Spleen (tissue), 11 donors: ENCODE measurements around the gene NDUFB7. TPM values are rescaled to one million over a fixed set of nuclear protein-coding genes. Genes with fewer than 3 reads are reported as not detected.

Experiments used
- DNase-seq: peaks from one replicate; pipeline ENCODE4 v3.0.0-alpha.2; 2020
- H3K27ac ChIP-seq, 8 donors: fragments of 200-600 bp; sonication (generic) in 7 of 8; 1 replicate in 4 of 8; 2 replicates in 4 of 8; pipeline versions ENCODE4 v1.5.0 to v1.8.0; 2016 to 2021; ENCODE audit warnings: inconsistent platforms in 4 of 8, mild to moderate bottlenecking in 4 of 8, moderate library complexity in 1 of 8
- H3K27me3 ChIP-seq, 7 donors: fragments of 200-600 bp; sonication (generic) in 6 of 7; replicated peaks in 1 of 7; 1 replicate in 4 of 7; 2 replicates in 3 of 7; pipeline versions ENCODE4 v1.5.0 to v1.8.0; 2016 to 2021; ENCODE audit warnings: inconsistent platforms in 3 of 7, mild to moderate bottlenecking in 1 of 7
- H3K36me3 ChIP-seq, 6 donors: fragments of 200-600 bp; sonication (generic) in 5 of 6; 1 replicate in 4 of 6; 2 replicates in 2 of 6; pipeline versions ENCODE4 v1.5.0 to v1.8.0; 2016 to 2021; ENCODE audit warnings: inconsistent platforms in 2 of 6
- H3K4me1 ChIP-seq, 6 donors: fragments of 200-600 bp; sonication (generic) in 5 of 6; 1 replicate in 3 of 6; 2 replicates in 3 of 6; pipeline versions ENCODE4 v1.5.0 to v1.8.0; 2016 to 2021; ENCODE audit warnings: inconsistent platforms in 3 of 6
- H3K4me3 ChIP-seq, 8 donors: fragments of 200-600 bp; sonication (generic) in 7 of 8; 1 replicate in 4 of 8; 2 replicates in 4 of 8; pipeline versions ENCODE4 v1.5.0 to v1.8.0; 2016 to 2021; ENCODE audit warnings: inconsistent platforms in 4 of 8, mild to moderate bottlenecking in 4 of 8, moderate library complexity in 2 of 8
- H3K9me3 ChIP-seq, 8 donors: fragments of 200-600 bp; sonication (generic) in 7 of 8; 1 replicate in 4 of 8; 2 replicates in 4 of 8; pipeline versions ENCODE4 v1.5.0 to v1.8.0; 2016 to 2021; ENCODE audit warnings: inconsistent platforms in 4 of 8
- POLR2A ChIP-seq, 3 donors: fragments of 450-650 bp; IDR thresholded peaks; one replicate each; pipeline ENCODE4 v1.5.1; 2017; ENCODE audit warnings: antibody characterized with exemption in 3 of 3, mild to moderate bottlenecking in 1 of 3
- POLR2AphosphoS5 ChIP-seq, 3 donors: sonication (generic); formaldehyde crosslinking; IDR thresholded peaks; one replicate each; pipeline ENCODE4 v1.5.1; 2017; ENCODE audit warnings: antibody characterized with exemption in 3 of 3
- WGBS, 5 donors: extraction: QIAGEN DNeasy Blood & Tissue Kit in 3 of 5; methylation state at CpG; one replicate each; pipeline versions ENCODE4 v1.1.5 to v1.1.7; 2013 to 2018; 5-methylcytosine and 5-hydroxymethylcytosine counted together
- intact Hi-C: fragments of 100-400 bp; cut with DNase I; formaldehyde crosslinking; loops from one replicate; pipeline ENCODE4 v1.15.0; 2023; ENCODE audit warnings: low total_unique reads
- polyA plus RNA-seq, 3 donors: library from polyadenylated mRNA; stranded (reverse); fragments of 200-250 nt; gene quantifications; one replicate each; pipeline ENCODE4 v1.2.1, GENCODE V29; 2013
- total RNA-seq, 7 donors: library from RNA; depleted of rRNA in 3 of 7; stranded (reverse); fragments of >200 nt in 3 of 7; fragmentation: NEBNext Ultra II Directional in 4 of 7; extraction: Animal tissue kit (Norgen Biotek cat#: 25700) in 4 of 7; gene quantifications; one replicate each; pipeline versions ENCODE4 v1.1.0 to v1.2.1, GENCODE V29; 2016 to 2021
- TF ChIP-seq, protein P1 (sequence below), 11 experiments: fragments of 200-600 bp in 7 of 11; fragments of 450-650 bp in 4 of 11; sonication (generic) in 4 of 11; IDR thresholded peaks in 8 of 11; conservative IDR thresholded peaks in 3 of 11; 1 replicate in 7 of 11; 2 replicates in 4 of 11; pipeline versions ENCODE4 v1.4.0 to v1.8.0; 2016 to 2021; ENCODE audit warnings: antibody characterized with exemption in 11 of 11, inconsistent platforms in 4 of 11, mild to moderate bottlenecking in 1 of 11
- donor health status: healthy with polysubstance abuse.
- donor health status: DM: no; HTN: no; CAD: no; lungs with moderate emphysema.
- donor health status: DM: no; HTN: no; CAD: no.
- donor health status: Bipolar disorder and iron deficiency.
- donor health status: healthy.
- donor health status: DM: no; HTN: no; CAD: no.
- donor health status: DM: yes; HTN: yes; CAD: no.

The NDUFB7 gene
- total and polyA plus RNA-seq, 10 donors = 77.2 to 374 (median 152) TPM

DNA sequence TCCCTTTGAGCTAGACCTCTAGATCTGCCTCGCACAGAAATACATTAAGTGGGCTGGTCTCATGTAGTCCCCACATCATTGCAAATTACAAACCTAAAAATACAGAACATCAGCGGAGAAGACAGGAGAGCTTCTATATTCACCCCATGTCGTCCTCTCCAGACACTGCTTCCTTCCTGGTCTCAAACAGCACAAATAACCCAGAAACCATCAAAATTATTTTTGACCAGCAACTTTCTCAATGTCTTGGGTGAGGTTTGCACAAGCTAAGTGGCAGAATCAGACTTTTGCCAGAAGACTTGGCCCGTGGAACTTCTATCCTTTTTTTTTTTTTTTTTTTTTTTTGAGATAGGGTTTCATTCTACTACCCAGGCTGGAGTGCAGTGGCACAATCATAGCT lies 39.2 kb upstream of the NDUFB7 start:
- intact Hi-C loops = no loop called here
- no peaks in the 10 kb centered on the region for H3K27me3 ChIP-seq
- H3K27ac ChIP-seq = peak overlapping the region in 2 of 8 donors; percentile 81 to 90
- TF ChIP-seq POLR2A (IDR thresholded peaks at IDR 0.05) = no peak
- TF ChIP-seq POLR2AphosphoS5 (IDR thresholded peaks at IDR 0.05) = no peak
- TF ChIP-seq, protein P1, sequence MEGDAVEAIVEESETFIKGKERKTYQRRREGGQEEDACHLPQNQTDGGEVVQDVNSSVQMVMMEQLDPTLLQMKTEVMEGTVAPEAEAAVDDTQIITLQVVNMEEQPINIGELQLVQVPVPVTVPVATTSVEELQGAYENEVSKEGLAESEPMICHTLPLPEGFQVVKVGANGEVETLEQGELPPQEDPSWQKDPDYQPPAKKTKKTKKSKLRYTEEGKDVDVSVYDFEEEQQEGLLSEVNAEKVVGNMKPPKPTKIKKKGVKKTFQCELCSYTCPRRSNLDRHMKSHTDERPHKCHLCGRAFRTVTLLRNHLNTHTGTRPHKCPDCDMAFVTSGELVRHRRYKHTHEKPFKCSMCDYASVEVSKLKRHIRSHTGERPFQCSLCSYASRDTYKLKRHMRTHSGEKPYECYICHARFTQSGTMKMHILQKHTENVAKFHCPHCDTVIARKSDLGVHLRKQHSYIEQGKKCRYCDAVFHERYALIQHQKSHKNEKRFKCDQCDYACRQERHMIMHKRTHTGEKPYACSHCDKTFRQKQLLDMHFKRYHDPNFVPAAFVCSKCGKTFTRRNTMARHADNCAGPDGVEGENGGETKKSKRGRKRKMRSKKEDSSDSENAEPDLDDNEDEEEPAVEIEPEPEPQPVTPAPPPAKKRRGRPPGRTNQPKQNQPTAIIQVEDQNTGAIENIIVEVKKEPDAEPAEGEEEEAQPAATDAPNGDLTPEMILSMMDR (IDR thresholded peaks at IDR 0.05 in 8 of 11, conservative IDR thresholded peaks at IDR 0.05 in 3 of 11) = no peak
- H3K4me1 ChIP-seq = peaks cover 0 to 78% (median 38%) of the 10 kb centered on the region in 6 donors
- no peak overlapping the region for H3K4me3 ChIP-seq
- H3K36me3 ChIP-seq = peaks cover 0 to 31% (median 0%) of the 10 kb centered on the region in 6 donors
- no peak for DNase-seq
- WGBS, 5 donors = 33 to 63% (median 51%) methylated on average over 4 of the region's 4 CpGs
- no peaks in the 10 kb centered on the region for H3K9me3 ChIP-seq

DNA sequence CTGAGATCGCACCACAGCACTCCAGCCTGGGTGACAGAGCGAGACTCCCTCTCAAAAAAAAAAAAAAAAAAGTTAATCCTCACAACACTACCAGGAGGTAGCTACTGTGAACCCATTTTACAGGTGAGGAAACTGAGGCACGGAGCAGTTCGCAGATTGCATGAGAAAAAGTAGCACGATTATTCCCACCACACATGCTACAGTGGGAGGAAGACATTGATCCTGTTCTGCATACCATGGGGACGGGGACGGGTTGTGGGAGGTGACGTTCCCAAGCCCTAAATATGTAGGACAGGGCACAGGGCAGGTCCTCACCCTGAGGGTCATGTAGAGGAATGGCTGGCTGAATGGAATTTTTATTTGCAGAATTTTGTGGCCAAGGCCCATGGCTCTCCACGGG lies 34.8 kb upstream of the NDUFB7 start:
- H3K27ac ChIP-seq = peak overlapping the region in 1 of 8 donors; percentile 22
- H3K9me3 ChIP-seq = peaks cover 0 to 7% (median 2%) of the 10 kb centered on the region in 8 donors
- no peaks in the 10 kb centered on the region for H3K27me3 ChIP-seq
- 75 to 81% (median 77%) methylated on average over 9 of the region's 9 CpGs for WGBS, 5 donors
- H3K4me1 ChIP-seq = peaks cover 0 to 69% (median 26%) of the 10 kb centered on the region in 6 donors
- DNase-seq = no peak
- TF ChIP-seq POLR2A (IDR thresholded peaks at IDR 0.05) = no peak
- no peak for TF ChIP-seq POLR2AphosphoS5 (IDR thresholded peaks at IDR 0.05)
- TF ChIP-seq, protein P1 (IDR thresholded peaks at IDR 0.05 in 8 of 11, conservative IDR thresholded peaks at IDR 0.05 in 3 of 11) = no peak
- intact Hi-C loops = no loop called here
- H3K36me3 ChIP-seq = peaks cover 0 to 44% (median 0%) of the 10 kb centered on the region in 6 donors
- H3K4me3 ChIP-seq = no peak overlapping the region

DNA sequence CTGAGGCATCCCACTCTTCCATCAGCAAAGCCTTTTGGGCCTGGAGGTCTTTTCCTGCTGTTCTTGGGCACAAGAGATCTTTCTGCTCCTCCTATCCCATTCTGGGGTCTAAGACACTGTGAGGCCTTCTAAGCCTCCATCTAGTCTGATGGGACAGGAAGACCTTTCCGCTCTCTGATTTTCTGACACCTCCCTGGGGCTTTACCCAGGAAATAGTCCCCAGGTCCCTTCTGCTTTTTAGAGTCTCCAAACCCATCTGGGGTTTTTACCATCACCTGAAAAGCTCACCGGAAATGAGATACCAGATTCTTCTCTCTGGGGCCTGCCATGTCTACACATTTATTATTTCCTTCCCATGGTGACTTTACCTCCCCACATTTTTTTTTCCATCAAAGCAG lies 32.1 kb upstream of the NDUFB7 start:
- no peaks in the 10 kb centered on the region for H3K27me3 ChIP-seq
- peaks cover 0 to 51% (median 25%) of the 10 kb centered on the region in 6 donors for H3K4me1 ChIP-seq
- 38 to 79% (median 62%) methylated on average over 2 of the region's 2 CpGs for WGBS, 5 donors
- peaks cover 0 to 7% (median 2%) of the 10 kb centered on the region in 8 donors for H3K9me3 ChIP-seq
- TF ChIP-seq, protein P1 (IDR thresholded peaks at IDR 0.05 in 8 of 11, conservative IDR thresholded peaks at IDR 0.05 in 3 of 11) = no peak
- no peak for TF ChIP-seq POLR2A (IDR thresholded peaks at IDR 0.05)
- TF ChIP-seq POLR2AphosphoS5 (IDR thresholded peaks at IDR 0.05) = peak in 1 of 3 donors; percentile 47
- peak overlapping the region in 7 of 8 donors; percentile 1 to 81 (median 65) for H3K27ac ChIP-seq
- peak overlapping the region in 1 of 8 donors; percentile 6 for H3K4me3 ChIP-seq
- no peak for DNase-seq
- intact Hi-C loops = no loop called here
- peaks cover 0 to 41% (median 0%) of the 10 kb centered on the region in 6 donors for H3K36me3 ChIP-seq

DNA sequence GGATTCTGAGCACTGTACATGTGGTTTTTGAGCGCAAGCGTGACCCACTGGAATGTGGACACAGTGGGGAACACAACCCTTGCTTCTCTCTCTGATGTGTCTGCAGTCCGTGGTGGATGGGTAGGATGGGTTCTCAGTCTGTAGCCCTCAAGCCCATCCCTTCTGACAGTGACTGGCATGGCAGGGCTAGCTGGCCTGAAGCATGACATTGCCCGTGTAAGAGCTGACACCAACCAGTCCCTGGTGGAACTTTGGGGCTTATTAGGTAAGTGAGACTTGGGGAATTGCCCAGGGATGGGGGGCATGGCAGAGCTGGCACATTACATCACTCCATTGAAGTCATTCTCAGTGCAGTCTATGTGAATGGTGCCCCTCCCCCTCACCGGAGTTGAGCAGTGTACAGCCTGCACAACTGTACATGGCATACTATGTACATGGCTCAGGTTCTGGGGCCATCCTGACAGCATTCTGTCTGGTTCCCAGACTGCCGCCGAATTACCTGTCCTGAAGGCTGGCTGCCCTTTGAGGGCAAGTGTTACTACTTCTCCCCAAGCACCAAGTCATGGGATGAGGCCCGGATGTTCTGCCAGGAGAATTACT lies 27.8 kb upstream of the NDUFB7 start:
- Histone ChIP-seq H3K4me1 (peaks cover 0 to 28% (median 15%) of the 10 kb centered on the region in 6 donors), H3K27ac (no peak overlapping the region), H3K9me3 (peaks cover 0 to 7% (median 2%) of the 10 kb centered on the region in 8 donors), H3K4me3 (no peak overlapping the region), H3K36me3 (peaks cover 0 to 69% (median 1%) of the 10 kb centered on the region in 6 donors), H3K27me3 (peaks cover 0 to 5% (median 0%) of the 10 kb centered on the region in 7 donors)
- no peak for TF ChIP-seq POLR2AphosphoS5 (IDR thresholded peaks at IDR 0.05)
- TF ChIP-seq, protein P1 (IDR thresholded peaks at IDR 0.05 in 8 of 11, conservative IDR thresholded peaks at IDR 0.05 in 3 of 11) = no peak
- TF ChIP-seq POLR2A (IDR thresholded peaks at IDR 0.05) = no peak
- WGBS, 5 donors = 93 to 97% (median 94%) methylated on average over 7 to 8 of the region's 8 CpGs
- no peak for DNase-seq
- intact Hi-C loops = no loop called here
